Fibroblast of lung (primary cell): ENCODE measurements around the gene OLA1.

ENCODE experiments used
- EZH2 ChIP-seq: IDR thresholded peaks from 2 replicates; pipeline ENCODE4 v1.5.1; 2012; ENCODE audit warnings: low read length, control low read depth, mild to moderate bottlenecking; ENCODE audit errors: missing control alignments
- TF ChIP-seq, protein P1 (sequence below), 2 donors: IDR thresholded peaks in 1 of 2; conservative IDR thresholded peaks in 1 of 2; 1 replicate in 1 of 2; 2 replicates in 1 of 2; pipeline ENCODE4 v1.5.1; 2011 to 2012; ENCODE audit warnings: low read length in 2 of 2, control low read depth in 1 of 2, inconsistent platforms in 1 of 2, low read depth in 1 of 2, mild to moderate bottlenecking in 1 of 2

GRCh38 chr2:174218773-174219172 lies 29.6 kb downstream of the OLA1 start:
- TF ChIP-seq, protein P1, sequence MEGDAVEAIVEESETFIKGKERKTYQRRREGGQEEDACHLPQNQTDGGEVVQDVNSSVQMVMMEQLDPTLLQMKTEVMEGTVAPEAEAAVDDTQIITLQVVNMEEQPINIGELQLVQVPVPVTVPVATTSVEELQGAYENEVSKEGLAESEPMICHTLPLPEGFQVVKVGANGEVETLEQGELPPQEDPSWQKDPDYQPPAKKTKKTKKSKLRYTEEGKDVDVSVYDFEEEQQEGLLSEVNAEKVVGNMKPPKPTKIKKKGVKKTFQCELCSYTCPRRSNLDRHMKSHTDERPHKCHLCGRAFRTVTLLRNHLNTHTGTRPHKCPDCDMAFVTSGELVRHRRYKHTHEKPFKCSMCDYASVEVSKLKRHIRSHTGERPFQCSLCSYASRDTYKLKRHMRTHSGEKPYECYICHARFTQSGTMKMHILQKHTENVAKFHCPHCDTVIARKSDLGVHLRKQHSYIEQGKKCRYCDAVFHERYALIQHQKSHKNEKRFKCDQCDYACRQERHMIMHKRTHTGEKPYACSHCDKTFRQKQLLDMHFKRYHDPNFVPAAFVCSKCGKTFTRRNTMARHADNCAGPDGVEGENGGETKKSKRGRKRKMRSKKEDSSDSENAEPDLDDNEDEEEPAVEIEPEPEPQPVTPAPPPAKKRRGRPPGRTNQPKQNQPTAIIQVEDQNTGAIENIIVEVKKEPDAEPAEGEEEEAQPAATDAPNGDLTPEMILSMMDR (conservative IDR thresholded peaks at IDR 0.05 in 1 of 2, IDR thresholded peaks at IDR 0.05 in 1 of 2; ENCODE audit: low read depth in 1 of 2, low read length in 2 of 2) = no peak
- TF ChIP-seq EZH2 = no peak
